Measurements from ENCODE around the gene AFP. TPM values are rescaled to one million over a fixed set of nuclear protein-coding genes. Genes with fewer than 3 reads are reported as not detected.

Gene AFP
- total and polyA plus RNA-seq, 7 donors, result not detected

DNA sequence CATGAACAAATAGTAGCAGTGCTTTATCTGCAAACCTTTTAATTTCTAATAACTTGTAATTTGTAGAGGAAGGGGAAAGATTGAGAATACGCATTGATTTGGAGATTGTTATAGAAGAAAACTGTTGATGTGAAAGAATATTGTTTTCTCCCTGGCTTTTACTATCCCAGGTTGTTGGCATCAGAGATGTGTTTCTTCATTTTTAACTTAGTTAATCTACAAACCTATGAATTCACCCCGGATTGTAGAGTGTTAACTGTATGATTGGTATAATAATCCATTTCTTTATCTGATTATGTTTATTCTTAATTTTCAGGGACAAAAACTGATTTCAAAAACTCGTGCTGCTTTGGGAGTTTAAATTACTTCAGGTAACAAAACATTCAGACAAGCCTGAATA lies 18.9 kb downstream of the AFP start:
- intact Hi-C loops (cut with DNase I), result no loop called here
- TF ChIP-seq, protein P1, sequence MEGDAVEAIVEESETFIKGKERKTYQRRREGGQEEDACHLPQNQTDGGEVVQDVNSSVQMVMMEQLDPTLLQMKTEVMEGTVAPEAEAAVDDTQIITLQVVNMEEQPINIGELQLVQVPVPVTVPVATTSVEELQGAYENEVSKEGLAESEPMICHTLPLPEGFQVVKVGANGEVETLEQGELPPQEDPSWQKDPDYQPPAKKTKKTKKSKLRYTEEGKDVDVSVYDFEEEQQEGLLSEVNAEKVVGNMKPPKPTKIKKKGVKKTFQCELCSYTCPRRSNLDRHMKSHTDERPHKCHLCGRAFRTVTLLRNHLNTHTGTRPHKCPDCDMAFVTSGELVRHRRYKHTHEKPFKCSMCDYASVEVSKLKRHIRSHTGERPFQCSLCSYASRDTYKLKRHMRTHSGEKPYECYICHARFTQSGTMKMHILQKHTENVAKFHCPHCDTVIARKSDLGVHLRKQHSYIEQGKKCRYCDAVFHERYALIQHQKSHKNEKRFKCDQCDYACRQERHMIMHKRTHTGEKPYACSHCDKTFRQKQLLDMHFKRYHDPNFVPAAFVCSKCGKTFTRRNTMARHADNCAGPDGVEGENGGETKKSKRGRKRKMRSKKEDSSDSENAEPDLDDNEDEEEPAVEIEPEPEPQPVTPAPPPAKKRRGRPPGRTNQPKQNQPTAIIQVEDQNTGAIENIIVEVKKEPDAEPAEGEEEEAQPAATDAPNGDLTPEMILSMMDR (IDR thresholded peaks at IDR 0.05), result no peak
- Histone ChIP-seq H3K27ac (no peak overlapping the region), H3K36me3 (ENCODE audit: insufficient read depth in 1 of 2, low read depth in 1 of 2) (no peaks in the 10 kb centered on the region), H3K9me3 (no peaks in the 10 kb centered on the region), H3K4me3 (no peak overlapping the region), H3K27me3 (ENCODE audit: insufficient read depth in 3 of 3, low read length in 2 of 3) (no peaks in the 10 kb centered on the region), H3K4me1 (no peaks in the 10 kb centered on the region)
- DNase-seq, result no peak
- 82 to 86% (median 85%) methylated on average over 3 of the region's 3 CpGs for WGBS, 3 donors
- ATAC-seq, result no peak

DNA sequence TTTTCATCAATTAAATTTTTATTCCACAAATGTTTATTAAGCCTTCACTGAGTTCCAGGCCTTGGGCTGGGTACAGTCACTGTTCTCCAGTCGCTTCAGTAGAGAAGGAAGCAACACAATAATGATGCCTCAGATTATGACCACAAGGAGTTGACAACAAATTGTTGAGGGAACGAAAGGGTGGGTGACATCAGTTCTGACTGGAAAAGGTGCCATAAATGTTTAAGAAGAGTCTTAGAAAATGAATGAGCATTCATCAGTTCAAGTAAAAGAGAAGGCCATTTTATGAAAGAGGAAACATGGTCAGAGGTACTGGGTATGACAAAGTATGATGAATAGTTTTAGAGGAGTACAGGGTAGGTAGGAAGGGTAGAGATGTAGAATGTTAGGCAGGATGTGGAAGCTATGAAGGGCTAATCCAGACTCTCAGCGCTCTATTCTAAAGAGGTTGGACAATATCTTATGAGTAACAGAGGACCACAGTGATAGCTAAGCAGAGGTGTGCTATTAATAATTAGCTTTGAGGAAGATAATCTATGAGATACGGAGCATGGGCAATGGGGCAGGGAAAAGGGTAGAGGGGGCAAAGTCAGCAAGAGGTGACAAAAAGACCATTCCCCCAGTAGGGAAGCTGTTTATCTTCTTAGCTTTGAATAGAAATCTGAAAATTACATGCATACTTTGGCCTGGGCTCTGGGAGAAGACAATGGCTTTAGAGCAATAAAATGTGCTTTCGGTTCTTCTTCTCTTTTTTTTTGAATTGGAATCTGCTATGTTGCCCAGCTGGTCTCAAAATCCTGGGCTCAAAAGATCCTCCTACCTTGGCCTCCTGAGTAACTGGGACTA lies 20.4 kb downstream of the AFP start:
- intact Hi-C loops (cut with DNase I), result no loop called here

DNA sequence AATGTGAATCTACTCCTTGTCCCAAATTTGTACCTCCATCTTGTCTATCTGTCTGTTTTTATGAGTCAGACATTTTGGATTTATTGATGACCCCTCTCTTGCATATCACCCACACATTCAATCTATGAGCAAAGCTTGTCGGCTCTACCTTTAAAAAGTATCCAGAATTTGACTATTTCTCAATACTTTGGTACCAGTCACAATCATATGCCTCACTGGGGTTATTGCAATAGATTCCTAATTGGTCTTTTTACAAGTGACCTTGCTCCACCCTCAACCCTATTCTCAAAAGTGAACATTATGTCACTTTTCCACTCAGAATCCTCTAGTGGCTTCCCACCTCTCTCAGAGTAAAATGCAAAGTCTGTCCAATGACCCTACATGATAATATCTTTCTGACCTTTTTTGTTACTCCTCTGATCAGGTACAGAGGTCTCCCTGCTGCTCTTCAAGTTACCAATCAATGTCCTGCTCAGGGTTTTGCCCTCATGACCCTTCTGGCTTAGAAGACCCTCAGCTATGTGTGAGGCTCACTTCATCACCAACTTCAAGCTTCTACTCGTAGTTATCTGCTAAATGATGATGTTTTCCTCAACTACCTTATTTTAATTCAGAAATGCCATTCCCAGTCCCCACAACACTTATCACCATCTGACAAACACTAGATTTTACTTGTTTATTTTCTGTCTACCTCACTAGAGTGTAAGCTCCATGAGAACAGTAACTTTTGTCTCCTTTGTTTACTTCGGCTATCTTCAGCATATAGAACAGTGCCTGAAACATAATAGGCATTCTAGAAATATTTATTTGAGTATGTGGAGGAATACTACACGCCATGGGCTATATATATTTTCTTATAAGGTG lies 22.4 kb downstream of the AFP start:
- ATAC-seq (no peak), DNase-seq (no peak)
- H3K36me3 ChIP-seq (ENCODE audit: insufficient read depth in 1 of 2, low read depth in 1 of 2), result no peaks in the 10 kb centered on the region
- H3K4me3 ChIP-seq, result no peak overlapping the region
- TF ChIP-seq, protein P1 (IDR thresholded peaks at IDR 0.05), result no peak
- H3K27ac ChIP-seq, result no peak overlapping the region
- H3K4me1 ChIP-seq, result no peaks in the 10 kb centered on the region
- intact Hi-C loops (cut with DNase I), result no loop called here
- H3K9me3 ChIP-seq, result no peaks in the 10 kb centered on the region
- 79 to 86% (median 80%) methylated on average over 4 of the region's 4 CpGs for WGBS, 3 donors
- H3K27me3 ChIP-seq (ENCODE audit: insufficient read depth in 3 of 3, low read length in 2 of 3), result no peaks in the 10 kb centered on the region

More for the DNA sequence above, 20.4 kb downstream of the AFP start:
- Histone ChIP-seq H3K9me3 (no peaks in the 10 kb centered on the region), H3K4me1 (no peaks in the 10 kb centered on the region), H3K27ac (no peak overlapping the region), H3K36me3 (ENCODE audit: insufficient read depth in 1 of 2, low read depth in 1 of 2) (no peaks in the 10 kb centered on the region), H3K27me3 (ENCODE audit: insufficient read depth in 3 of 3, low read length in 2 of 3) (no peaks in the 10 kb centered on the region), H3K4me3 (no peak overlapping the region)
- WGBS, 3 donors, result 65 to 77% (median 70%) methylated on average over 5 of the region's 5 CpGs
- DNase-seq (no peak), ATAC-seq (no peak)
- TF ChIP-seq, protein P1 (IDR thresholded peaks at IDR 0.05), result no peak

DNA sequence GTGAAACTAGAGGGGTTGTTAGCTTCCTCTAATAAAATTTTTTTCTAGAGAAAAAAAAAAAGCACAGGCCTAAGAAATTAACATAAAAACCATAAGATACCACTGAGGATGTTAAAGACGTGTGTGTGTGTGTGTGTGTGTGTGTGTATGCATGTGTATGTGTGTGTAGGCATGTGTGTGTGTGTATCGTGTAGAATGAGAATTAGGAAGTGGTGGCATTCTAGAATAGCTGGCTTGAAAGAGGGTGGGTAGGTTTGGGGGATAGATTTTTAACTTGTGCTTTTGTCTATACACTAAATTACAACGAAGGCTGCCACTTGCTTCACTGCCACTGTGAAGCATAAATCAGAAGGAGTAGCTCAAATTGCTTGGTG lies 23.0 kb downstream of the AFP start:
- intact Hi-C loops (cut with DNase I), result no loop called here
- WGBS, 3 donors, result 64 to 74% (median 67%) methylated on average over 3 of the region's 3 CpGs
- no peaks in the 10 kb centered on the region for H3K4me1 ChIP-seq

More for the DNA sequence above, 23.0 kb downstream of the AFP start:
- H3K27ac ChIP-seq, result no peak overlapping the region
- H3K9me3 ChIP-seq, result no peaks in the 10 kb centered on the region
- no peak overlapping the region for H3K4me3 ChIP-seq
- ATAC-seq (no peak), DNase-seq (no peak)
- no peaks in the 10 kb centered on the region for H3K36me3 ChIP-seq (ENCODE audit: insufficient read depth in 1 of 2, low read depth in 1 of 2)
- TF ChIP-seq, protein P1 (IDR thresholded peaks at IDR 0.05), result no peak
- no peaks in the 10 kb centered on the region for H3K27me3 ChIP-seq (ENCODE audit: insufficient read depth in 3 of 3, low read length in 2 of 3)
